Heart right ventricle (tissue), 16 donors: ENCODE results near the gene PEX14. TPM values are rescaled to one million over a fixed set of nuclear protein-coding genes. Genes with fewer than 3 reads are reported as not detected.

Experiments
- ATAC-seq, 8 donors: fragments of 200-7000 bp; cut with Tn5 transposase; one replicate each; pipeline ENCODE4 v1.9.1; 2020; ENCODE audit warnings: mild to moderate bottlenecking in 8 of 8, moderate library complexity in 8 of 8, moderate number of reproducible peaks in 1 of 8
- DNase-seq, 2 donors: peaks; one replicate each; pipeline ENCODE4 v3.0.0-alpha.2; 2020
- H3K27ac ChIP-seq, 10 donors: fragments of 200-600 bp; sonication (generic) in 2 of 10; one replicate each; pipeline versions ENCODE4 v1.5.0 to v1.8.0; 2020 to 2022; ENCODE audit warnings: mild to moderate bottlenecking in 3 of 10
- H3K27me3 ChIP-seq, 7 donors: fragments of 200-600 bp; one replicate each; pipeline ENCODE4 v1.8.0; 2021 to 2022; ENCODE audit warnings: mild to moderate bottlenecking in 2 of 7
- H3K36me3 ChIP-seq, 9 donors: fragments of 200-600 bp; sonication (generic) in 1 of 9; one replicate each; pipeline versions ENCODE4 v1.5.0 to v1.8.0; 2020 to 2022; ENCODE audit warnings: mild to moderate bottlenecking in 2 of 9
- H3K4me1 ChIP-seq, 9 donors: fragments of 200-600 bp; sonication (generic) in 1 of 9; one replicate each; pipeline versions ENCODE4 v1.5.0 to v1.8.0; 2020 to 2022; ENCODE audit warnings: mild to moderate bottlenecking in 4 of 9
- H3K4me3 ChIP-seq, 10 donors: fragments of 200-600 bp; sonication (generic) in 2 of 10; one replicate each; pipeline versions ENCODE4 v1.5.0 to v1.8.0; 2020 to 2022; ENCODE audit warnings: mild to moderate bottlenecking in 7 of 10, moderate library complexity in 2 of 10
- H3K9me3 ChIP-seq, 11 donors: fragments of 200-600 bp in 10 of 11; sonication (generic) in 2 of 11; one replicate each; pipeline versions ENCODE4 v1.5.0 to v1.8.0; 2013 to 2022; ENCODE audit warnings: mild to moderate bottlenecking in 2 of 11, control low read depth in 1 of 11, moderate library complexity in 1 of 11
- CTCF ChIP-seq, 9 donors: fragments of 200-600 bp; sonication (generic) in 2 of 9; IDR thresholded peaks; one replicate each; pipeline versions ENCODE4 v1.5.0 to v1.8.0; 2021 to 2022; ENCODE audit warnings: antibody characterized with exemption in 9 of 9, mild to moderate bottlenecking in 5 of 9, moderate library complexity in 1 of 9
- WGBS, 2 donors: extraction: QIAGEN DNeasy Blood & Tissue Kit; methylation state at CpG; one replicate each; pipeline ENCODE4 v1.1.7; 2013; ENCODE audit warnings: inconsistent platforms in 1 of 2; 5-methylcytosine and 5-hydroxymethylcytosine counted together
- intact Hi-C, 10 donors: fragments of 100-400 bp; cut with DNase I; formaldehyde crosslinking; loops; one replicate each; pipeline versions ENCODE4 v1.11.1 to v1.14.2; 2022
- polyA plus RNA-seq, 2 donors: library from polyadenylated mRNA; stranded (reverse); fragments of 200-250 nt; gene quantifications; one replicate each; pipeline ENCODE4 v1.2.3, GENCODE V29; 2013
- total RNA-seq, 10 donors: library from RNA; stranded (reverse); fragmentation: NEBNext Ultra II Directional in 3 of 10; extraction: Animal tissue kit (Norgen Biotek cat#: 25700) in 3 of 10; gene quantifications; one replicate each; pipeline versions ENCODE4 v1.2.1 to v1.2.4, GENCODE V29; 2021 to 2023
- donor health status: Arrhythmogenic right ventricular cardiomyopathy.
- donor health status: ischemic (EF 13 %, LVEDD 7.1; RV severe dilation, severe dysfunction).
- donor health status: healthy with polysubstance abuse.
- donor health status: DM: no; HTN: yes; CAD: no.
- donor health status: DM: no; HTN: no; CAD: no.
- donor health status: ischemic (EF 25% LVEDD 6.9; RV normal size, moderate dysfunction).
- donor health status: ischemic (EF 25% LVEDD 5.7; RV mildly dilated, moderate dysfunction).
- donor health status: healthy.
- donor health status: DM: yes; HTN: yes; CAD: no.
- donor health status: Ischemic cardiomyopathy.
- donor health status: ischemic (EF 35%, LVEDD 5.7; RV mildly dilated, moderate dysfunction).
- donor health status: nonischemic (EF 11% LVEDD 7.7; RV severe dilation, severe dysfunction).
- donor health status: DM: yes; HTN: yes; CAD: no.
- donor health status: PGD.
- donor health status: ischemic (EF 29% LVEDD 5.4; RV normal size, mild dysfunction).
- donor health status: nonischemic (EF 23%, LVEDD 6.1; RV moderate dilation, normal function).

The PEX14 gene
- total and polyA plus RNA-seq, 12 donors: 17.1 to 31.9 (median 21.1) TPM

DNA sequence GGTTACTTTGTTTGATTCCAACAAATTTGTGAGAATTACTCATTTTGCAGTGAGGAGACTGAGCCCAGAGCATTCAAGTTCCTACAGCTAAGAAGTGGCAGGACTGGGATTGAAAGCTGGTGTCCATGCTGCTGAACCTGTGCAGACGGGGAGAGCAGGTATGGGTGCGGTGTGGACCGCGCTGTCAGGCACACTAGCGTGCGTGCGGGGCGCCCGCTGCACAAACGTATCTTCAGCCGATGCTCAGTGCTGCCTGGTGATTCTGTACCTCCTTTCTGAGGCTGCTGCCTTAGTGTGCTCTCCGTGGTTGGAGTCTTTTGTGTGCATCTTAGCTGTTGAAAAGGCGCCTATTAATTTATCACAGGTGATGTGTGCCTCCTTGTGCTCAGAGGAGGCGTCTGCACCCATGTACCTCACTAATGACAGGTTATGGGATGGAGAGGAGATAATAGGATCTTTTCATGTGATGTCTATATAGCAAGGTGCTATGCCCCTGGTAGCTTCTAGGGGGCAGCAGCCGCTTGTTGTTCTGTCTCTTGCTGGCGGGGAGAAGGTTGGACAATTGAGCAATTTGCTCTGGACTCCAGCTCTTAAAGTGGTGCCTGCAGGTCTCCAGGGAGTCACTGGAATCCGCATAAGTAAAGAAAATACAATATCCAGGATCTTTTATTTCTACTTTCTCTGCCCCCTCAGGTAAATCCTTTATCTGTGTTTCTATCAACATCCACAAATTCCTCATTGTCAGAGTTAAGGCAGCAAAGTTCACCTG, 32.5 kb downstream of the PEX14 start:
- no peaks in the 10 kb centered on the region for H3K36me3 ChIP-seq
- intact Hi-C loops: loop anchor here in 7 of 10 donors (1.0 to 10.0 kb wide), 6 partner anchors 360 to 448 kb away; no protein-coding TSS in a partner anchor
- no peaks in the 10 kb centered on the region for H3K9me3 ChIP-seq
- TF ChIP-seq CTCF (IDR thresholded peaks at IDR 0.05): peak; percentile 65 to 88 (median 82)
- peak; percentile 41 to 88 (median 84) for ATAC-seq
- peaks cover 0 to 41% (median 26%) of the 10 kb centered on the region in 9 donors for H3K4me1 ChIP-seq
- no peak overlapping the region for H3K4me3 ChIP-seq
- H3K27me3 ChIP-seq: no peaks in the 10 kb centered on the region
- DNase-seq: peak; percentile 49 to 54
- WGBS, 2 donors: 68 to 71% methylated on average over 17 of the region's 17 CpGs
- no peak overlapping the region for H3K27ac ChIP-seq

- Histone ChIP-seq H3K27ac (no peak overlapping the region), H3K4me3 (no peak overlapping the region), H3K9me3 (no peaks in the 10 kb centered on the region), H3K27me3 (no peaks in the 10 kb centered on the region), H3K36me3 (no peaks in the 10 kb centered on the region), H3K4me1 (peaks cover 0 to 51% (median 26%) of the 10 kb centered on the region in 9 donors)
- WGBS, 2 donors: 86 to 92% methylated on average over 3 of the region's 3 CpGs
- intact Hi-C loops: loop anchor here in 4 of 10 donors (5.0 to 10.0 kb wide), 3 partner anchors 359 to 446 kb away; no protein-coding TSS in a partner anchor
- DNase-seq: no peak
- no peak for TF ChIP-seq CTCF (IDR thresholded peaks at IDR 0.05)
- ATAC-seq: peak in 1 of 8 donors; percentile 11
These were observed 33.8 kb downstream of the PEX14 start for GRCh38 chr1:10508511-10508951.

DNA sequence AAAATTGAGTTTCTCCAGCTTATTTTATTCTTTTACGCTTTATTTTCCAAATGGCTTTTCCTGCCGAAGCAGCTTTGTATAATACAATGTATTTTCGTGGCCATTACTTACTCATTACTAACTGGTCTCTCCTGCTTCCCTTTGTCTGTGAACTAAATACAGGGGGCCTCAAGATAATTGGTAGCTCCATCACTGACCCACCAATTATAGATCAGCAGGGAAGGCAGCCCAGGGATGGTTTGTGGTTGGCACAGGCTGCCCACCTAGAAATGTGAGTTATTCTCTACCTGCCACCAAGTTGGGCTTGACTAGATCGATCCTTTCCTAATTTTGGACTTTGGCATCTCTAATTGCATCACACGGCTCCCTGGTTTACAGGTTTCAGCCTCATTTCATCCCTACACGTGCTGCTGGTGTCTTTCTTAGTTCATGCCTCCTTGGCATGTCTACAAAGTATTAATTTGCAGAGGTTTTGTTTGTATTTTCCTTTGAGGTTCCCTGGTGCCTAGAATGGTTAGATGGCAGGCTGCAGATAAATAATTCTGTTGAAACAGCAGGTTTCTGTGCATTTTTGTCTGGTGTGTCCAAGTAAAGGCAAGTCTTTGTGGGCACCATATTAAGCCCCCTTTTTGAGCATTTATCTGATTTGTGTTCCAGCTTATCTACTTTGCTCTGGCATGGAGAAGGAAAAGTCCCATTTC, 35.2 kb downstream of the PEX14 start:
- Histone ChIP-seq H3K4me3 (no peak overlapping the region), H3K27me3 (no peaks in the 10 kb centered on the region), H3K36me3 (no peaks in the 10 kb centered on the region), H3K27ac (peak overlapping the region in 2 of 10 donors; percentile 12 to 83), H3K4me1 (peaks cover 0 to 57% (median 31%) of the 10 kb centered on the region in 9 donors), H3K9me3 (no peaks in the 10 kb centered on the region)
- WGBS, 2 donors: 83 to 89% methylated on average over 6 of the region's 6 CpGs
- ATAC-seq (no peak), DNase-seq (no peak)
- intact Hi-C loops: loop anchor here in 9 of 10 donors (5.0 to 10.0 kb wide), 7 partner anchors 135 to 445 kb away; partner anchors contain the start of gene CASZ1 (in 1 of the 9)
- TF ChIP-seq CTCF (IDR thresholded peaks at IDR 0.05): no peak
